ENCODE results near the gene UBE3A.

DNA sequence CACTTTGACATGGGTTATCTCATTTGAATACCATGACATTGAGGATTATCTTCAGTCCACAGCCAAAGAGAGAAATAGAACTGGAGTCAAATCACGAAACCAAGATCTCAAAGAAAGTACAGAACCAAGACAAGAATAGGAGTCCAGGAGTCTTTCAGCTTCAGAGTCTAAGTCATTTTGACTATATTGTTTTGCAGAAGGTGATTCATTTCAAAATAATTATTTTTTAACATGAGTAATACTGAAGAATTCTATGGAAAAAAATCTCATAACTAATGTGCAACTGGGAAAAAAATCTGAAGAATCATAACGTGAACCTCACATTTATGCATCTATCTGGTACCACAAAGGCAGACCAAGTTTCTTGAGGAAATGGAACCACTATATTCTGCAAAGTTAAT lies 60.3 kb downstream of the UBE3A start:
- TF ChIP-seq POLR2AphosphoS5 (IDR thresholded peaks at IDR 0.05) = no peak
- TF ChIP-seq, protein P1, sequence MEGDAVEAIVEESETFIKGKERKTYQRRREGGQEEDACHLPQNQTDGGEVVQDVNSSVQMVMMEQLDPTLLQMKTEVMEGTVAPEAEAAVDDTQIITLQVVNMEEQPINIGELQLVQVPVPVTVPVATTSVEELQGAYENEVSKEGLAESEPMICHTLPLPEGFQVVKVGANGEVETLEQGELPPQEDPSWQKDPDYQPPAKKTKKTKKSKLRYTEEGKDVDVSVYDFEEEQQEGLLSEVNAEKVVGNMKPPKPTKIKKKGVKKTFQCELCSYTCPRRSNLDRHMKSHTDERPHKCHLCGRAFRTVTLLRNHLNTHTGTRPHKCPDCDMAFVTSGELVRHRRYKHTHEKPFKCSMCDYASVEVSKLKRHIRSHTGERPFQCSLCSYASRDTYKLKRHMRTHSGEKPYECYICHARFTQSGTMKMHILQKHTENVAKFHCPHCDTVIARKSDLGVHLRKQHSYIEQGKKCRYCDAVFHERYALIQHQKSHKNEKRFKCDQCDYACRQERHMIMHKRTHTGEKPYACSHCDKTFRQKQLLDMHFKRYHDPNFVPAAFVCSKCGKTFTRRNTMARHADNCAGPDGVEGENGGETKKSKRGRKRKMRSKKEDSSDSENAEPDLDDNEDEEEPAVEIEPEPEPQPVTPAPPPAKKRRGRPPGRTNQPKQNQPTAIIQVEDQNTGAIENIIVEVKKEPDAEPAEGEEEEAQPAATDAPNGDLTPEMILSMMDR (IDR thresholded peaks at IDR 0.05) = no peak
